OCI-LY7 (cell line): ENCODE measurements around the gene ARHGEF38. TPM values are rescaled to one million over a fixed set of nuclear protein-coding genes. Genes with fewer than 3 reads are reported as not detected.

Experiments
- BruUV-seq: library from RNA; stranded (reverse); fragments of 400-500 nt; replicated peaks from 2 replicates; lab custom pipeline; 2021; lab: Mats Ljungman, UMichigan
- CTCF ChIA-PET: fragments of 300-600 bp; sonication (Branson Sonifier 250); formaldehyde crosslinking; loops from one replicate; lab custom pipeline; 2022; ENCODE audit warnings: antibody characterized with exemption; ENCODE audit not compliant: unreplicated experiment; lab: Charles Lee
- POLR2A ChIA-PET: fragments of 300-600 bp; sonication (Branson Sonifier 250); formaldehyde crosslinking; loops from one replicate; lab custom pipeline; 2022; ENCODE audit warnings: antibody characterized with exemption; lab: Charles Lee
- DNase-seq: peaks from one replicate; pipeline ENCODE4 v3.0.0-alpha.2; 2015; ENCODE audit warnings: low spot score
- H2AFZ ChIP-seq: fragments of 200-600 bp; sonication (generic), shearing (Covaris generic); 2 replicates; pipeline ENCODE4 v1.6.1; 2014; ENCODE audit warnings: mild to moderate bottlenecking, antibody characterized with exemption, low read length, moderate library complexity
- H3K27ac ChIP-seq: fragments of 200-600 bp; sonication (generic); 2 replicates; pipeline ENCODE4 v1.5.1; 2014; ENCODE audit warnings: mixed run types, low read depth, mild to moderate bottlenecking, moderate library complexity, low read length, inconsistent platforms; ENCODE audit not compliant: poor library complexity, severe bottlenecking
- H3K36me3 ChIP-seq: fragments of 200-600 bp; sonication (generic); 2 replicates; pipeline ENCODE4 v1.6.1; 2014; ENCODE audit warnings: mild to moderate bottlenecking, antibody characterized with exemption, low read length, moderate library complexity, mixed read lengths; ENCODE audit not compliant: insufficient read depth
- H3K4me1 ChIP-seq: fragments of 200-600 bp; sonication (generic); 2 replicates; pipeline ENCODE4 v1.5.1; 2014; ENCODE audit warnings: mild to moderate bottlenecking, low read length; ENCODE audit not compliant: insufficient read depth, poor library complexity, severe bottlenecking
- H3K4me2 ChIP-seq: fragments of 200-600 bp; sonication (generic); 2 replicates; pipeline ENCODE4 v1.6.1; 2014; ENCODE audit warnings: mild to moderate bottlenecking, low read length
- H3K4me3 ChIP-seq: fragments of 200-600 bp; sonication (generic); 2 replicates; pipeline ENCODE4 v1.5.1; 2014; ENCODE audit warnings: mild to moderate bottlenecking, low read depth, low read length; ENCODE audit not compliant: poor library complexity, severe bottlenecking
- H3K79me2 ChIP-seq: fragments of 200-600 bp; sonication (generic); 2 replicates; pipeline ENCODE4 v1.6.1; 2016; ENCODE audit warnings: low read depth, mild to moderate bottlenecking, low read length, moderate library complexity, mixed read lengths; ENCODE audit not compliant: insufficient read depth
- H3K9me2 ChIP-seq: fragments of 200-600 bp; sonication (generic); 2 replicates; pipeline ENCODE4 v1.6.1; 2016; ENCODE audit warnings: mild to moderate bottlenecking, low read length, mixed read lengths; ENCODE audit not compliant: insufficient read depth
- H3K9me3 ChIP-seq: fragments of 200-600 bp; sonication (generic); 2 replicates; pipeline ENCODE4 v1.6.1; 2014; ENCODE audit warnings: mild to moderate bottlenecking, mixed run types, low read length, mixed read lengths
- H4K20me1 ChIP-seq: fragments of 200-600 bp; sonication (generic); 2 replicates; pipeline ENCODE4 v1.6.1; 2014; ENCODE audit warnings: mild to moderate bottlenecking, antibody characterized with exemption, low read length, moderate library complexity, mixed read lengths; ENCODE audit not compliant: insufficient read depth
- CTCF ChIP-seq: fragments of 200-600 bp; sonication (generic); conservative IDR thresholded peaks from 2 replicates; pipeline ENCODE4 v1.5.1; 2014; ENCODE audit warnings: mild to moderate bottlenecking, antibody characterized with exemption, low read length, moderate library complexity, mixed read lengths
- EZH2phosphoT487 ChIP-seq: fragments of 200-600 bp; sonication (generic); IDR thresholded peaks from 2 replicates; pipeline ENCODE4 v1.6.1; 2018; ENCODE audit warnings: low read depth, borderline replicate concordance, mild to moderate bottlenecking, mixed run types, antibody characterized with exemption, low read length, moderate library complexity, mixed read lengths
- intact Hi-C: fragments of 100-400 bp; cut with micrococcal nuclease; formaldehyde crosslinking; loops from one replicate; pipeline ENCODE4 v1.10.0; 2022; ENCODE audit not compliant: unreplicated experiment
- total RNA-seq, 2 experiments: library from RNA; depleted of rRNA in 1 of 2; stranded (reverse); fragments of >200 nt in 1 of 2; shearing (Covaris generic) in 1 of 2; gene quantifications; 2 replicates each; pipeline ENCODE4 v1.2.3, GENCODE V29; 2014 to 2022

ARHGEF38 gene
- total RNA-seq, 2 experiments from 2014 or later: not detected

GRCh38 chr4:105613306-105613705 lies 60.9 kb downstream of the ARHGEF38 start:
- no peak for DNase-seq
- Histone ChIP-seq H3K4me1 (no peaks in the 10 kb centered on the region), H3K9me3 (no peaks in the 10 kb centered on the region), H4K20me1 (no peaks in the 10 kb centered on the region), H2AFZ (no peak overlapping the region), H3K4me3 (no peak overlapping the region), H3K9me2 (no peaks in the 10 kb centered on the region), H3K27ac (no peak overlapping the region), H3K36me3 (no peaks in the 10 kb centered on the region), H3K4me2 (no peak overlapping the region), H3K79me2 (no peaks in the 10 kb centered on the region)
- TF ChIP-seq EZH2phosphoT487: no peak
- TF ChIP-seq CTCF: no peak
- CTCF ChIA-PET: no interaction called here
- POLR2A ChIA-PET: no interaction called here
- BruUV-seq: no TSS peak
- intact Hi-C loops: no loop called here

- Histone ChIP-seq H3K4me2 (no peak overlapping the region), H3K4me1 (no peaks in the 10 kb centered on the region), H4K20me1 (no peaks in the 10 kb centered on the region), H3K27ac (no peak overlapping the region), H3K9me3 (no peaks in the 10 kb centered on the region), H3K4me3 (no peak overlapping the region), H3K79me2 (no peaks in the 10 kb centered on the region), H3K9me2 (no peaks in the 10 kb centered on the region), H2AFZ (no peak overlapping the region), H3K36me3 (no peaks in the 10 kb centered on the region)
- no peak for DNase-seq
- intact Hi-C loops: no loop called here
- TF ChIP-seq CTCF (no peak), EZH2phosphoT487 (no peak)
- POLR2A ChIA-PET: no interaction called here
- no TSS peak for BruUV-seq
- CTCF ChIA-PET: no interaction called here
These were observed 66.9 kb downstream of the ARHGEF38 start for GRCh38 chr4:105619188-105619931.

GRCh38 chr4:105620640-105621323 lies 68.4 kb downstream of the ARHGEF38 start:
- Histone ChIP-seq H3K36me3 (no peaks in the 10 kb centered on the region), H3K4me3 (no peak overlapping the region), H3K27ac (no peak overlapping the region), H4K20me1 (no peaks in the 10 kb centered on the region), H3K9me3 (no peaks in the 10 kb centered on the region), H2AFZ (no peak overlapping the region), H3K79me2 (no peaks in the 10 kb centered on the region), H3K4me1 (no peaks in the 10 kb centered on the region), H3K9me2 (no peaks in the 10 kb centered on the region), H3K4me2 (no peak overlapping the region)
- TF ChIP-seq CTCF (no peak), EZH2phosphoT487 (no peak)
- BruUV-seq: no TSS peak
- intact Hi-C loops: no loop called here
- POLR2A ChIA-PET: interaction anchor here (0.7 kb wide), 1 partner anchor 13 kb away, joined by 3 read pairs; no protein-coding TSS in a partner anchor
- CTCF ChIA-PET: no interaction called here
- DNase-seq: no peak
